Muscle of back (tissue), 11 donors: ENCODE data around the gene WFDC8. TPM values are rescaled to one million over a fixed set of nuclear protein-coding genes. Genes with fewer than 3 reads are reported as not detected.

Experiments
- DNase-seq, 3 donors: peaks; one replicate each; pipeline versions ENCODE4 v3.0.0 to v3.0.0-alpha.2; 2013
- polyA plus RNA-seq, 10 donors: library from polyadenylated mRNA; unstranded; fragments of 120-200 nt; gene quantifications; one replicate each; pipeline ENCODE4 v1.2.1, GENCODE V29; 2013; ENCODE audit not compliant: insufficient read length in 10 of 10

The WFDC8 gene
- polyA plus RNA-seq, 10 donors: not detected

- DNase-seq: no peak
Measured at GRCh38 chr20:45548410-45548809, 30.7 kb downstream of the WFDC8 start.

GRCh38 chr20:45547206-45547770 lies 31.8 kb downstream of the WFDC8 start, which contains the start of gene EPPIN:
Gene EPPIN, minus strand, starts transcription at chr20:45547401. Its CDS starts 44 bp downstream, at chr20:45547357.
- DNase-seq: no peak

GRCh38 chr20:45545754-45546453 lies 33.2 kb downstream of the WFDC8 start:
- DNase-seq: peak; percentile 3 to 29 (median 5)

- DNase-seq: no peak
Measured at GRCh38 chr20:45545351-45545750, 33.7 kb downstream of the WFDC8 start.

- no peak for DNase-seq
Measured at GRCh38 chr20:45539382-45539781, 39.7 kb downstream of the WFDC8 start, which contains the start of gene WFDC6. Gene WFDC6, minus strand, starts transcription at chr20:45539482. Its CDS starts 75 bp downstream, at chr20:45539407.

GRCh38 chr20:45538209-45538799 lies 40.8 kb downstream of the WFDC8 start:
- DNase-seq: no peak

GRCh38 chr20:45527294-45527693 lies 51.8 kb downstream of the WFDC8 start:
- no peak for DNase-seq

GRCh38 chr20:45523821-45524220 lies 55.3 kb downstream of the WFDC8 start:
- no peak for DNase-seq

GRCh38 chr20:45518282-45518681 lies 60.8 kb downstream of the WFDC8 start:
- no peak for DNase-seq

- DNase-seq: no peak
Measured at GRCh38 chr20:45515147-45515913, 63.8 kb downstream of the WFDC8 start, which contains the start of gene SPINT3. Gene SPINT3, minus strand, starts transcription at chr20:45515622. Its CDS starts 14 bp downstream, at chr20:45515608.

- no peak for DNase-seq
Measured at GRCh38 chr20:45510242-45510862, 68.7 kb downstream of the WFDC8 start.

- DNase-seq: no peak
Measured at GRCh38 chr20:45509091-45509490, 70.0 kb downstream of the WFDC8 start.

GRCh38 chr20:45508068-45508886 lies 70.8 kb downstream of the WFDC8 start:
- DNase-seq: no peak

- DNase-seq: no peak
Measured at GRCh38 chr20:45507011-45507820, 71.9 kb downstream of the WFDC8 start.

GRCh38 chr20:45506398-45506797 lies 72.7 kb downstream of the WFDC8 start:
- no peak for DNase-seq

- DNase-seq: no peak
Measured at GRCh38 chr20:45503403-45503802, 75.7 kb downstream of the WFDC8 start.

GRCh38 chr20:45502561-45502960 lies 76.5 kb downstream of the WFDC8 start:
- DNase-seq: no peak
